ENCODE measurements around the gene RPTOR.

- TF ChIP-seq, protein P1, sequence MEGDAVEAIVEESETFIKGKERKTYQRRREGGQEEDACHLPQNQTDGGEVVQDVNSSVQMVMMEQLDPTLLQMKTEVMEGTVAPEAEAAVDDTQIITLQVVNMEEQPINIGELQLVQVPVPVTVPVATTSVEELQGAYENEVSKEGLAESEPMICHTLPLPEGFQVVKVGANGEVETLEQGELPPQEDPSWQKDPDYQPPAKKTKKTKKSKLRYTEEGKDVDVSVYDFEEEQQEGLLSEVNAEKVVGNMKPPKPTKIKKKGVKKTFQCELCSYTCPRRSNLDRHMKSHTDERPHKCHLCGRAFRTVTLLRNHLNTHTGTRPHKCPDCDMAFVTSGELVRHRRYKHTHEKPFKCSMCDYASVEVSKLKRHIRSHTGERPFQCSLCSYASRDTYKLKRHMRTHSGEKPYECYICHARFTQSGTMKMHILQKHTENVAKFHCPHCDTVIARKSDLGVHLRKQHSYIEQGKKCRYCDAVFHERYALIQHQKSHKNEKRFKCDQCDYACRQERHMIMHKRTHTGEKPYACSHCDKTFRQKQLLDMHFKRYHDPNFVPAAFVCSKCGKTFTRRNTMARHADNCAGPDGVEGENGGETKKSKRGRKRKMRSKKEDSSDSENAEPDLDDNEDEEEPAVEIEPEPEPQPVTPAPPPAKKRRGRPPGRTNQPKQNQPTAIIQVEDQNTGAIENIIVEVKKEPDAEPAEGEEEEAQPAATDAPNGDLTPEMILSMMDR (IDR thresholded peaks at IDR 0.05) = no peak
- TF ChIP-seq TEAD4 (IDR thresholded peaks at IDR 0.05; ENCODE audit: borderline replicate concordance, insufficient read depth) = no peak
- TF ChIP-seq EP300 (IDR thresholded peaks at IDR 0.05; ENCODE audit: borderline replicate concordance in 1 of 2, low read depth in 1 of 2, low read length in 1 of 2) = no peak
- no peak for TF ChIP-seq JUND (IDR thresholded peaks at IDR 0.05)
- no peak for TF ChIP-seq CHD2 (IDR thresholded peaks at IDR 0.05; ENCODE audit: low read length, partially characterized antibody)
- no peak for TF ChIP-seq RXRA (IDR thresholded peaks at IDR 0.05; ENCODE audit: borderline replicate concordance, low read depth)
- TF ChIP-seq RAD21 (IDR thresholded peaks at IDR 0.05; ENCODE audit: low read length) = no peak
- TF ChIP-seq FOXJ3 (CRISPR knock-in tag; IDR thresholded peaks at IDR 0.05) = no peak
- no peak for TF ChIP-seq MAX (IDR thresholded peaks at IDR 0.05; ENCODE audit: low read depth)
- no peak for TF ChIP-seq FOXM1 (IDR thresholded peaks at IDR 0.05; ENCODE audit: low read depth)
- TF ChIP-seq SMC3 (IDR thresholded peaks at IDR 0.05; ENCODE audit: low read depth, low read length) = no peak
These were observed 406.8 kb downstream of the RPTOR start for GRCh38 chr17:80951121-80952090.
